Measurements from ENCODE around the gene EGFR.

DNA sequence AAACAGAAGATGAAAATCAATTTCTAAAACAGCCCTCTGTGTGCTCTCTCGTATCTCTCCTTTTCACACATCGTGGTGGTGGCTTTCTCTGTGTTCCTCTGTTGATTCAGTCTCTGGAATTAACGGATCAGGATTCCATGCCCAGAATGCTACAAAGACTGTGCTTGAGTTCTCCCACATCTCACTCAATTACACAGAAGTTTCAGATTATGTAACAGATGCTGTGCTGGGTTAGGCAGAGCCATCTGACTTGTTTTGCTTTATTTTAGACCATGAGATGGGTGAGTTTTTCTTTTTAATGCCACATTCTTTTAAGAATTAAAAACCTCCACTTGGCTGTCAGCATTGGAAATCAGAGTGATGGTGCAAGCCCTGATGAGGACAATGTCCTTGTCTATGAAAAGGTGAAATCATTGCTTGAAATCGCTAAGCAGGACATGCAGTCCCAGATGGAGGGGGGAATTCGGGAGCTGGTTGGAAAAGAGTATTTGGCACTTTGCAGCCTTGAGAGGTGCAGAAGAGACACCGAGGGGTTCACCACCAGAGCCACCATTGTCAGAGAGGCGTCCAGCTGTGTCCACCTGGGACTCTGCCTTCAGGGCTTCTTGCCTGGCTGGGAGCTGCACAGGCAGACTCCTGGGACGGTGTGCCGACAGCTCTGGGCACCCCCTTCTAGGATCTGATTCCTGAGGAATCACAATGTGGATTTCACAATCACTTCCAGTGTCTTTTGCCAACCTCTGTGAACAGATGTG lies 80.4 kb downstream of the EGFR start:
- TF ChIP-seq, protein P1, sequence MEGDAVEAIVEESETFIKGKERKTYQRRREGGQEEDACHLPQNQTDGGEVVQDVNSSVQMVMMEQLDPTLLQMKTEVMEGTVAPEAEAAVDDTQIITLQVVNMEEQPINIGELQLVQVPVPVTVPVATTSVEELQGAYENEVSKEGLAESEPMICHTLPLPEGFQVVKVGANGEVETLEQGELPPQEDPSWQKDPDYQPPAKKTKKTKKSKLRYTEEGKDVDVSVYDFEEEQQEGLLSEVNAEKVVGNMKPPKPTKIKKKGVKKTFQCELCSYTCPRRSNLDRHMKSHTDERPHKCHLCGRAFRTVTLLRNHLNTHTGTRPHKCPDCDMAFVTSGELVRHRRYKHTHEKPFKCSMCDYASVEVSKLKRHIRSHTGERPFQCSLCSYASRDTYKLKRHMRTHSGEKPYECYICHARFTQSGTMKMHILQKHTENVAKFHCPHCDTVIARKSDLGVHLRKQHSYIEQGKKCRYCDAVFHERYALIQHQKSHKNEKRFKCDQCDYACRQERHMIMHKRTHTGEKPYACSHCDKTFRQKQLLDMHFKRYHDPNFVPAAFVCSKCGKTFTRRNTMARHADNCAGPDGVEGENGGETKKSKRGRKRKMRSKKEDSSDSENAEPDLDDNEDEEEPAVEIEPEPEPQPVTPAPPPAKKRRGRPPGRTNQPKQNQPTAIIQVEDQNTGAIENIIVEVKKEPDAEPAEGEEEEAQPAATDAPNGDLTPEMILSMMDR (IDR thresholded peaks at IDR 0.05; ENCODE audit: low read depth, low read length, poor library complexity, severe bottlenecking), result no peak
- no peak for TF ChIP-seq EZH2phosphoT487 (IDR thresholded peaks at IDR 0.05; ENCODE audit: borderline replicate concordance, low read length)
